ENCODE data around the gene CDKL5.

The CDKL5 gene

DNA sequence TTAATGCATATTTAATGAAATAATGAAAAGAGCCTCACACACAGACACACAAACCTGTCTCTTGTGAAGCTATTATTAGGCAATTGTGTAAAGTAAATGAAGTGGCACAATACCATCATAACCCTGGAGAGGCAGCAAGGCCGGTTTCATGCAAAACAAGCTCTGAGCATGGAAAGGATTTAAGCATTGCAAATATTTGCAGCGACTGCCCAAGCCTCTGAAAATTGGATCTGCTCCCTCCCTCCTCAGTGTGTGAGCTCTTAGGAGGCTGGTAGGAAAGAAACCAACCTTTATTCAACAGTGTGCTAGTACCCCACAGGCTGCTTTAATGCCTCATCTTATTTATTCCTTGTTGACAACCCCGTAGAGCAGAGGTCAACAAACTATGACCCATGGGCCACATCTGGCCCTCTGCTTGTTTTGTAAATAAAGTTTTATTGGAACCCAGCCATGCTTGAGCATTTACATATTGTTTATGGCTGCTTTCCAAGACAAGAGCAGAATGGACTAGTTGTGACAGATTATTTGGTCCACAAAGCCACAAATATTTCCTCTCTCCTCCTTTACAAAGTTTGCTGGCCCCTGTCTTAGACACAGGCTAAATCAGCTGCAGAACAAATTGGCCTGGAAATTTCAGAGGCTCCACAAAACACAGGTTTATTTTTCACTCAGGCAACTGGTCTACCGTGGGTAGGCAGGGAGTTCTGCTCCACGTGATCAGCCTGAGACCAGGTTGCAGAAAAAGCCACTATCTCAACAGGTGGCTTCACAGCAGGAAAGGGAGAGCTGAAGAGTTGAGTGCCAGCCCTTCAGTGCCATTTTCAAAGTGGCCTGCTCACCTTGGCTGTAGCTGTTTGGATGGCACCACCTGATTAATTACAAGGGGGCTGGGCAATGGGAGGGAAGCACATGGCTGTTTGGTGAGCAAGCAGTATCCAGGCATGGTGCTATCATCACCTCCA lies 229.7 kb downstream of the CDKL5 start:
- DNase-seq, result no peak

DNA sequence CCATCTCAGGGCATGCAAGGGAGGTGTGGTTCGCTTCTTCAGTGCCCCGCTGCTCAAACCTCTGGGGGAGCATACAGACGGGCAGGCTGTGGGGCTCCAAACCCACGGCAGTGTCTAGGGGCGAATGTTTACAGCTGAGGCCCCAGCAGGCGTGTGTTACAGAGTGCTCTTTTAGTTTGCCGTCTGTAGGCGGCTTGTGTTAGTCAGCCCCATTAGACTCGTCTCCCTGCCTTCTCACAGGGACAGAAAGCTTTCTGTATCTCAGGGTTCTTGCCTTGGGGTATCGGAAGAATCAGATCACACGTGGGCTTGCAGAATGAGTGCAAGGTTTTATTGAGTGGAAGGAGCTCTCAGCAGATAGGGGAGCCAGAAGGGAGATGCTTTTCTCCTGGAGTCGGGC lies 235.9 kb downstream of the CDKL5 start:
- no peak for DNase-seq

DNA sequence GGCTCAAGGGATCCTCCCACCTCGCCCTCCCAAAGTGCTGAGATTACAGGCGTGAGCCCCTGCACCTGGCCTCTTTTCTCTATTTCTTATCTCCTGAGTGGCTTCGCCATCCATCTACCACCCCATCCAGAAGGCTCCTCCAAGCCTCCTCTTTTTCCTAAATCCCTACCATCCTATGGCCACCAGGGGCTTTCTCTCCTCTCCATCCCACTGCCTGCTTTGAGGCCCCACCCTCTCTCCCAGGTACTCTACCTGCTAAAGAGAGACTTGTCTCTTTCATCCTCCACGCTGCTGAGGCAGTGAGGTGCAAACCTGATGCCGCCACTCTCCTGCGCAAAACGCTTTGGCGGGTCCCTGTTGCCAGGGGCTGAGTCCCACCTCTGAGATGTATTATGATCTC lies 239.5 kb downstream of the CDKL5 start:
- no peak for DNase-seq

DNA sequence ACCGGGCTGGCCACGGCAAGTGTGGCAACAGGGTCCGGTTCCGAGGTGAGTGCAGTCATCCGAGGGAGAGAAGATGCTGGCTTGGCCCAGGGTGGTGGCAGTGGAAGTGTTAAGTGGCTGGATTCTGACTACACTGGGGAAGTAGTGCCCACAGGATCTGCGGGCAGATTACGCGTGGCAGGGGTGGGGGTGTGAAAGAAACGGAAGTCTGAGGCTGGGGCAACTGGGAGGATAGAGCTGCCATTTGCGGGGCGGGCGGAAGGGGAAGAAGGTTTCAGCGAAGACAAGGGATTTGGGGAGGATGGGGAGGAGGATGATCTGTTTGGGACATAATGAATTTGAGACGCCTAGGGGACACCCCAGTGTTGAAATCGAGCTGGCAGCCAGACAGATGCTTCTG lies 241.2 kb downstream of the CDKL5 start:
- no peak for DNase-seq

DNA sequence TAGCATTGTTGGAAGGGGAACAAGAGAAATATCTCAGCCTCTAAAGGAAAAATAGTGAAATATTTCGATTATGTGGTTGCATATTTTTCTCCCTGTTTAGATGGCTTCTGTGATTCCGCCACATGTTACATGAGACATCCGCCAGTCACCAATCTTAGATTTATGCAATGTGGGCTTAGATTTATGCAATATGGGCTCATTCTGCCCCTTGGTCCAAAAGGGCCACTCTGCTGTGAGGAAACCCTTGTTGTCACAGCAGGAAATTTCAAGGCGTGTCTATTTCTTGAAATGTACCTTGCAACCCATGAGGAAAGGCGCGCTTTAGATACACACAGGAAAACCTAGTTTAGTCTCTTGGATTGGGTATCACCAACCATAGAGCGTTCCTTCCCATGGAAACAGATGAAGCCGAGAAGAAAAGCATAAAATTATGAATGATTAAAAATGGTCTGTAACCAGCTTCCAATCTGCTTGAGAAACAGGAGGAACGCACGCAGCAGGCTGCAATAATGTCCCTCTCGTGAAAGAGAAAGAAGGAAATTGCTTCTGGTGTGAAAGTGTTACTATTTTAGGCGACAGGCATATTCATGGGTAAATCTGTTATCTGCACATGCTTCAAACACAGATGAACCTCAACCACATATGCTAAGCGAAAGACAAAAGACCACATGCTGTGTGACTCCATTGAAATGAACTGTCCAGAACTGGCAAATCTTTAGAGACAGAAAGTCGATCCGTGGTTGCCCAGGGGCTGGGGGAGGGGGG lies 242.8 kb downstream of the CDKL5 start:
- no peak for DNase-seq

DNA sequence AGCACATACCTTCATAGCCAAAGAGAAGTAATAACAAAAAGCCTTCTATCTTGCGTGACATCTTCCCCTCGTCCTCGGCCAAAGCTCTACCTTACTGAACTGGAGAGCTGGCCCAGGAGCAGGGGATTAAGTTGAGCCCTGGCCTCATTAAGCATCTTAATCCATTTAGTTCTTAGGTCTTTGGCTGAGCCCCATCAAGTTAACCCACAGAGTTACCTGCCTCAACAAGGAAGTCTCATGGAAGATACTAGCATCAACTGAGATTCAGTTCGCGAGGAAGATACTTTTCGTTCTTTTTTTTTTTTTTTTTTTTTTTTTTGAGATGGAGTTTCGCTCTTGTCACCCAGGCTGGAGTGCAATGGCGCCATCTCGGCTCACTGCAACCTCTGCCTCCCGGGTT lies 246.6 kb downstream of the CDKL5 start, which contains the start of gene RS1:
Gene RS1, minus strand, starts transcription at position 101 of the 400 bp plus-strand sequence. Its CDS starts 40 bp downstream, at position 61.
- DNase-seq, result no peak

DNA sequence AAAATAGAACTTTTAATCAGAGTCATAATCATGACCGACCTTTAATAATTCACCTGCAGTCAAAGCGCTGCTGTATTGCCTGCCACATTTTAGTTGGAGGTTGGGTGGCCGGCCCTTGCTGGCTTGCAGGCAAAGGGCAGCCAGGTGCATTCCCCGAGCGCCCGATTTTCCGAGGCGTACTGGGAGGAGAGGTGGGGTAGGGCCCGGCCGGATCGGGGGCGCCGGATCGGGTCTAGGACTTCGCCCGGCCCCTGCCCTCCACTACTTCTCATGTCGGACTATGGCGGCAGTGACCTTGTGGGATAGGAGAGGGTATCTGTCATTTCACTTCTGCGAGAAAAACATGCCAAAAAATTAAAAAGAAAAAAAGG lies 249.0 kb downstream of the CDKL5 start:
- no peak for DNase-seq

DNA sequence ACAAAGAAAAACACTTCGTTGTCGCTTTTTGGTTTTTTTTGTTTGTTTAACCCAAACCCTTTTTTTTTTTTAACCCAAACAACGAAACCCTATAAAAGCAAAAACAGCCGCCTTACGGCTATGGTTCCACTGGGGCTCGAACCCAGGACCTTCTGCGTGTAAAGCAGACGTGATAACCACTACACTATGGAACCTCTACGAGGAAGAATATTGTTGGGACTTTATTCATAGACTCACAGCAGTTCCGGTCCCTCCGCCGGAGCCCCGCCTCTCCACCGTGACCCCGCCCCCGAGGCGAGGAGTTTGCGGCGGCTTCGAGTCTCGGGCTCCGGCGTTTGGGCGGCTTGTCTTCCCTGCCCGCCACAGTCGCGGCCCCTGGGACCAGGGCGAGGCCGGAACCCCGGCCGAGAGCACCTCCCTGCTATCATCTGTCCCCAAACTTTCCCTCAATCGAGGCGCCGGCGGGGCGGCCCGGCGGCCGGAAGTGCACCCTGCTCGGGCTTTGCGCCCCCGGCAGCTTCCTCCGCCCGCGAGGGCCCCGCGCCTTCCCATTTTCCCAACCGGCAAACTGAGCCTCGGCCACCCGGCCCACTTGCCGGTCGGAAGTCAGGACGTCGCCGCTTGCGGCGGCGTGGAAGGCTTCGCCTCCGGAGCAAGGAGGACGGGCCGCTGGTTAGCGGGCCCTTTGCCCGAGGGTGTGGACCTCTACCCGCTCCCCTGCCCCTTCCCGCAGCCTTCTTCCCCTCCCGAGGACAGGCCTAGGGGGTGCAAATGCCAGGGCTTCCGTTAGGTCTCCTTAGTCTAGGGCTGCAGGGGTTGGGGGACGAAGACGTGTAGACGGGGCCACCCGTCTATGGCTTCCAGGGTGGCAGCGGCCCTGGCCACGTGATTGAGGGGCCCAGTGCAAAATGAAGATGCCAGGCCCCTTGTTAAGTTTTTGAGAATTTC lies 249.7 kb downstream of the CDKL5 start:
- DNase-seq, result peak; percentile 50

DNA sequence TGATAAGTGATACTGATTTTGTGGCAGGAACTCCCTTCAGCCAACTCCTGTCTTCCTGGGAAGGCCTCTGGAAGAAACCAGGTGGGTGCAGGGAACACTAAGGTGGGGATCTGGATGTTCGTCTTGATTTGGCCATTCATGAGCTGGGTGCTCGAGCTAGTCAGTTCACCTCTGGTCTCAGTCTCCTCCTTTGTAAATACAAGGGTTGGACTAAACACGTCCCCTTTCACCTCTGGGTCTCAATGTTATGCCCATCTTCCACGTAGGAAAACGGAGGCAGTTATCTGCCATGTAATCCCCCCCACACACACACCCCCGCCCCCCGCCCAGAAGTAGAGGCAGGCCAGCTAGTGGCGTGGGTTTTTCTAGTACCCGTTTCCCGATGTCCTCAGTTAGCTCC lies 250.6 kb downstream of the CDKL5 start:
- DNase-seq, result no peak

DNA sequence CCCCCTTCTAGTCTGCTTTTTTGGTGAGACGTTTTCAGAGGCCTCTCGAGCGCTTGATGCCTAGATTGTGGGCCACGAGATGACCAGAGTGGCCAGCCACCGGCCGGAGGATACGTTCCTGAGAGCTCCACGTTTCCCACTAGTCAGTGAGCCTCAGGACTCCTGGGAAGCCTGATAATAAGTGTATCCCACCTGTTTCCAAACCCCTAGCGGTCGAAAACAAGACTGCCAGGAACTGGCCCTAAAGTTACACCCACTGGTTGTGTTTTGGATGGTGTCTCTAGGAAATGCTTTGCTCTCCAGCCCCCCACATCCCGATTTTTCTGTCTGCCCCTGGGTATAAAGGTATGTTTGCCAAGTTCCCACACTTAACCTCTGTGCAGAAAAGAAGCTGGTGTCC lies 251.1 kb downstream of the CDKL5 start:
- no peak for DNase-seq

DNA sequence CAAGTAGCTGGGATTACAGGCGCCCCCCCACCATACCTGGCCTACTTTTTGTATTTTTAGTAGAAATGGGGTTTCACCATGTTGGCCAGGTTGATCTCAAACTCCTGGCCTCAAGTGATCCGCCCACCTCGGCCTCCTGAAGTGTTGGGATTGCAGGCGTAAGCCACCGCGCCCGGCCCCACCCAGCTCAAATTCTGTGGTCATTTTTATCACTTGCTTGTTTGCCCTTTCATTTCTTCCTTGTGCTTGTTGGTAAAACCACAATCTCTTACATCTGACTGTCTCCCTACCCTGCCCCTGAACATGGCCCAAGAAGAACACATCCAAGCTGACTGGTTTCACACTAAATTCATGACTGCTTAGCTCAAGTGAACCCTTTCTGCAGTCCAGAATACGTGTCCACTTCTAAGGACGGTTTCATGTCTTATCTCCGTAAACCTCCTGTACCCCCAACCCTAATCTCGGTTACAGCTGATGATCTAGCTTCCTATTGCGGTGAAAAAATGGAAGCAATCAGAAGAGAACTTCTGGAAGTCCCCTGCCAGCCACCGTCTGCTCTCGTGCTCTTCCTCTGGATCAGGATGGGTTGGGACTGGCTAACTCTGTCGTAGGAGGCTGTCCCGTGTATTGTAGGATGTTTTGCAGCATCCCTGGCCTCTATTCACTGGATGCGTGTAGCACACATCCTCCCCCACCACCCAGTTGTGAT lies 251.9 kb downstream of the CDKL5 start:
- no peak for DNase-seq

DNA sequence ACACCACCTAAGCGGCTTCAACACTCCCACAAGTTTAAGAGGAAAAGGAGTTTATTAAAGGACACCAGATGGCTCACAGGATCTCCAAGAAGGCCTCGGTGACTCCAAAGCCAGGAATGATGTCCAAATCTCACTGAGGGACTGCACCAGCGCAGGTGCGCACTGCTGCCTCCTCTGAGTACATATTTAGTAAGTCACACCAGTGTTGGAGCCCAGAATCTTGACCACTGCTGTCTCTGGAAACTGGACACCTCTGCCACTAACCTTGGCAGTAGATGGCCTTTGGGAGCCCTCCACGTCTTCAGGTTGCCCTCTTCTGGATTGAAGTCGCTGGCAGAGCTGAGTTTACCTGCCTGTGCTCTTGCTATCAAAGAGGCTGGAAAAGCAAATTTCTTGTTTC lies 256.6 kb downstream of the CDKL5 start:
- DNase-seq, result no peak

DNA sequence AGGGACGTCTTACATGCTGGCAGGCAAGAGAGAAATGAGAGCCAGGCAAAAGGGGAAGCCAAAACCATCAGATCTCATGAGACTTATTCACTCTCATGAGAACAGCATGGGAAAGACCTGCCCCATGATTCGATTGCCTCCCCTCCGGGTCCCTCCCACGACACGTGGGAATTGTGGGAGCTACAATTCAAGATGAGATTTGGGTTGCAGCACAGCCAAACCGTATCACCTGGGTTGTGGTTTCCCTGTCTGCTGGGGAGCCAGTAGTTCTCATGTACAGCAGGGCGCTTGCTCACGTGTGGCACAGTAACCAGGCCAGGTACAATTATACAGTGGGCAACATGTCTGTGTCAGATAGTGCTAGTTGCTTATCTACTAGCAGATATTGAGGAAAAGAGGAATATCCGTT lies 257.6 kb downstream of the CDKL5 start:
- DNase-seq, result no peak

DNA sequence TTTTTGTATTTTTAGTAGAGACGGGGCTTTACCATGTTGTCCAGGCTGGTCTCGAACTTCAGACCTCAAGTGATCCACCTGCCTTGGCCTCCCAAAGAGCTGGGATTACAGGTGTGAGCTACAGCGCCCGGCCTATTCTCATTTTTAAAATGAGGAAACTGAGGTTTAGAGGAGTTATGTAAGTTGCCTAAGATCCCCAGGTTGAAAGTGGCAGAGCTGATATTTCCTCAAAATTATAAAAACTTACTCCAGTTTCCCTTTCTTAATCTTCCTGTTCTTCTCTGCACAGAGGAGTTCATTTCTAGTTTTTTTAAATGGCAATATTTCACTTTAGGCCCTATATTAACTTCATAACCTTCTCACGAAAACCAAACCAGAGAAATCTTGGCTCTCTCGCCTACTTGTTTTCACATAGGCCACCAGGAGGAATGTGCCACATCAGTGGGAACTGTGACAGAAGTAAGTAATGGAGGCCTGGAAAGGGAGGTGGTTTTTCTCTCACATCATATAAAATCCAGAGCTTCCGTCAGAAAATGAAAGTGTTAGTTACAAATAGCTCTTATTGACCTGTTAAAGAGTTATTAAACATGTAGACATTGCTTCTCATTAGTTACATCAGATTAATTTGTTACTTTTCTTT lies 262.6 kb downstream of the CDKL5 start:
- no peak for DNase-seq

DNA sequence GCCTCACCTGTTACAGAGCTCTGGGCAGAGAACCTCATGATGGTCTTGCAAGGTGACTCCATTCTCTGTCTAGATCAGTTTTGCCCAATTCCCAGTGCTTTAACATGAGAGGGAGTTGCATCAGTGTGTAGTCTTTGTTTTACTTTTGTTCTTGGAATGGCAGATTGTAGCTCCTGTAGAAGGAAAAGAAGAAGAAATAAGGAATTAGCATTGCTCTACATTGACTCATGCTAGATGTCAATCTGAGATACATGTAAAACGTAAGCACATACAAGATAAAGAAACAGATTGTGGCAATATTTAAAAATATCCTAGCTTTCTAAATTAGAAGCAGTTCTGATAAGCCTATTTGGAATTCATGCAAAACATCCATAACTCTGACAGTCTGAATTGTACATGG lies 266.0 kb downstream of the CDKL5 start:
- no peak for DNase-seq

DNA sequence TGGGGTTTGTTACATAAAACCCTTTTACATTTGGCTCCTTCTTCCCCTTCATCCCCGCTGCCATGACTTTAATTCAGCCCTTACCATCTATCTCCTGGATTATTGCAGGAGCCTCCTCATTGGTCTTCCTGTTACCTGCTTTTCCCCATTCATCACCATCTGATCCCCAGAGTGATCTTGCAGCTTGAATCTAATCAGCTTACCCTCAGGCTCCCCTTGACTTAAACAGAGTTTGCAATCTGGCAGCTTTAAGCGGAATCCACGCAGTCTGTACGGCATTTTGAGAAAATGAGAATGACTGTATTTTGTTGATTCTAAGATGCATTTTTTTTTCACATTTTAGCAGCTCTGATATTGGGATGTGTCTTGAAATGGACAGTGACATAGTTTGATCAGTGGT lies 267.1 kb downstream of the CDKL5 start:
- DNase-seq, result no peak

DNA sequence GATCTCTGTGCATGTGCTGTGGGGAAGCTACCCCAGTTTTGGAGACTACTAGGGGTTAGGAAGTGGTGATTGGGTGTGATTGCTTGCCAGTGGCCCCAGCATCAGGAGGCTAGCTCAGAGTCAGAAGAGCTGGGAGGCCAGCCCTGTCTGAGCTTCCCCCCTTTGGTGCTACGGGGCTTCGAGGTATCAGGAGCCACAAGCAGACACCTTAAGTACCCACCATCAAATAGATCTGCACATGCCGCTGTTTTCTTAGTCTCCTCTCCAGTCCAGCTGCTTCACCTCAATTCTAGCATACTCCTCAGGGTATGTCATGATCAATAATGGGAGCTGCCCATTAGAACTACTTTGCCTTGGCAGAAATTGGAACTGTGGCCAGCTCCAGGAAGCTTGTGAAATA lies 271.2 kb downstream of the CDKL5 start:
- no peak for DNase-seq

DNA sequence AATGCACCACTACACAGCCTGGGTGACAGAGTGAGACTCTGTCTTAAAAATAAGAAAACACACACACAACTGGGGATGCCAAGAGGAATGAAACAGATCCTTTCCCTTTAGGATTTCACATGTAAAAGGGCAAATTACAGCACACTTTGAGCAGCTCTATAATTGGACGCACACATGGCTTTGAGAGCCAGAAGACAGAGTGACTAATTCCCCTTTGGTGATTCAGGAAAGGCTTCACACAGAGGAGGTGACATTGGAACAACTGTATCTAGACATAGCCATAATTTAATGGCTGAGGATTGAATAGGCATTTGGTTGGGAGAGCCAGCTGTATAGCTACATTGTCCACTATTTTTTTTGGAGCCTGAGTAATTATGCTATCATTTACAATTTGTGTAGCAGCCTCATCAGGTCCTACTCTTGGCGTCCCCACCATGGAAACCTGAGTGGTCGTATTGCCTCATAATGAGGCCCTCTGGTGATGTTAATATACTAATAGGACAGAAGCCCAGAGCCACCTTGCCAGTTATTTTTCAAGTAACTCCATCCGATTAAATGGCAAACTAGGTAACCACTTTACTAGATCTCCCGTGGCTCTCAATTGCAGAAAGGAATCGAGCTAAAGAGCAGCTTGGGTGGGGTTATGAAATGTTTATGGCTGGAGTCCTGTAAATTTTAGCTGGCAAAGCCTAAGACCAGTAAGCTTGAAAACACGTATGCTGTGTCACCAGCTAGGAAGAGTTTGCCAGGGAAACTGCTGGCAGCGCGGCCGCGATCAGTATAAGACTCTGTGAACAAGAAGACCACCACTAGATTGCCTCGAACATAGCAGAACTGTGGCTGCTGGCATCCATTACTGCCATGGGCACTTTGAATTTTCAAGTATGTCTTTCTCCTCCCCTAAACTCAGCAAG lies 273.6 kb downstream of the CDKL5 start:
- no peak for DNase-seq

DNA sequence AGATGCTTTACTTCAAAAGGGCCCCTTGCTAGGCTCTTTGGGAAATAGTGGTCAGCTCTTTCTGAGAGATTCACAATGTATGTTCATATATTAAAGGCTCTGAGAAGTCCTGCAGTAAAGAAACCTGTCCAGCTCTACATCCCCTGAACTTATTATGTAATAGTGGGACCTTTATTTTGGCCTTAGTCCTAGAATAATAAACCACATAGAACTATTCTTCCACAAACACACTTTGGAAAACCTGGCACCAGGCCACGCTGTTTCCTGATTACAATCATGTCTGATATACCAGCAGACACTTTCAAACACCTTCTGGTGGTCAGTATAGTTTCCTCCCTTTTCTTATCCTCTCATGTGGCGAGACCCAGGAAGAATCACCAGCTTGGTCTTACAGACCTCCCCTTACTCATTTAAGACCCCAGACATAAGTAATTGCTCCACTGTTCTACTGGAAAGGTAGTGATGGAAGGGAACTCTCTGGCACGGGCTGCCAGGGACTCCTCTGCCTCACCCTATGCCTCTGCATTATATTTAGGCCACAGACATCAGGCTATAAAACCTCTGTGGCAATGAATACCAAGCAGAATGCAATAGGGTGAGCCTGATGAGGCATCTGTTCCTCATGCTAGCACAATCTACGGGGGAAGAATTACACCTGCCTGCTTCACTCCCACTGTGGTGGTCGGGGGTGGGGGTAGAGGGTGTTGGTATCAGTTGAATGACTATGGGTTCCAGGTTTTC lies 276.4 kb downstream of the CDKL5 start:
- DNase-seq, result no peak
